Heart right ventricle (tissue), 16 donors: ENCODE measurements around the gene LAX1. TPM values are rescaled to one million over a fixed set of nuclear protein-coding genes. Genes with fewer than 3 reads are reported as not detected.

ENCODE experiments used
- ATAC-seq, 8 donors: fragments of 200-7000 bp; cut with Tn5 transposase; one replicate each; pipeline ENCODE4 v1.9.1; 2020; ENCODE audit warnings: mild to moderate bottlenecking in 8 of 8, moderate library complexity in 8 of 8, moderate number of reproducible peaks in 1 of 8
- DNase-seq, 2 donors: peaks; one replicate each; pipeline ENCODE4 v3.0.0-alpha.2; 2020
- H3K27ac ChIP-seq, 10 donors: fragments of 200-600 bp; sonication (generic) in 2 of 10; one replicate each; pipeline versions ENCODE4 v1.5.0 to v1.8.0; 2020 to 2022; ENCODE audit warnings: mild to moderate bottlenecking in 3 of 10
- H3K27me3 ChIP-seq, 7 donors: fragments of 200-600 bp; one replicate each; pipeline ENCODE4 v1.8.0; 2021 to 2022; ENCODE audit warnings: mild to moderate bottlenecking in 2 of 7
- H3K36me3 ChIP-seq, 9 donors: fragments of 200-600 bp; sonication (generic) in 1 of 9; one replicate each; pipeline versions ENCODE4 v1.5.0 to v1.8.0; 2020 to 2022; ENCODE audit warnings: mild to moderate bottlenecking in 2 of 9
- H3K4me1 ChIP-seq, 9 donors: fragments of 200-600 bp; sonication (generic) in 1 of 9; one replicate each; pipeline versions ENCODE4 v1.5.0 to v1.8.0; 2020 to 2022; ENCODE audit warnings: mild to moderate bottlenecking in 4 of 9
- H3K4me3 ChIP-seq, 10 donors: fragments of 200-600 bp; sonication (generic) in 2 of 10; one replicate each; pipeline versions ENCODE4 v1.5.0 to v1.8.0; 2020 to 2022; ENCODE audit warnings: mild to moderate bottlenecking in 7 of 10, moderate library complexity in 2 of 10
- H3K9me3 ChIP-seq, 11 donors: fragments of 200-600 bp in 10 of 11; sonication (generic) in 2 of 11; one replicate each; pipeline versions ENCODE4 v1.5.0 to v1.8.0; 2013 to 2022; ENCODE audit warnings: mild to moderate bottlenecking in 2 of 11, control low read depth in 1 of 11, moderate library complexity in 1 of 11
- CTCF ChIP-seq, 9 donors: fragments of 200-600 bp; sonication (generic) in 2 of 9; IDR thresholded peaks; one replicate each; pipeline versions ENCODE4 v1.5.0 to v1.8.0; 2021 to 2022; ENCODE audit warnings: antibody characterized with exemption in 9 of 9, mild to moderate bottlenecking in 5 of 9, moderate library complexity in 1 of 9
- WGBS, 2 donors: extraction: QIAGEN DNeasy Blood & Tissue Kit; methylation state at CpG; one replicate each; pipeline ENCODE4 v1.1.7; 2013; ENCODE audit warnings: inconsistent platforms in 1 of 2; 5-methylcytosine and 5-hydroxymethylcytosine counted together
- intact Hi-C, 10 donors: fragments of 100-400 bp; cut with DNase I; formaldehyde crosslinking; loops; one replicate each; pipeline versions ENCODE4 v1.11.1 to v1.14.2; 2022
- polyA plus RNA-seq, 2 donors: library from polyadenylated mRNA; stranded (reverse); fragments of 200-250 nt; gene quantifications; one replicate each; pipeline ENCODE4 v1.2.3, GENCODE V29; 2013
- total RNA-seq, 10 donors: library from RNA; stranded (reverse); fragmentation: NEBNext Ultra II Directional in 3 of 10; extraction: Animal tissue kit (Norgen Biotek cat#: 25700) in 3 of 10; gene quantifications; one replicate each; pipeline versions ENCODE4 v1.2.1 to v1.2.4, GENCODE V29; 2021 to 2023
- donor health status: Arrhythmogenic right ventricular cardiomyopathy.
- donor health status: ischemic (EF 13 %, LVEDD 7.1; RV severe dilation, severe dysfunction).
- donor health status: healthy with polysubstance abuse.
- donor health status: DM: no; HTN: yes; CAD: no.
- donor health status: DM: no; HTN: no; CAD: no.
- donor health status: ischemic (EF 25% LVEDD 6.9; RV normal size, moderate dysfunction).
- donor health status: ischemic (EF 25% LVEDD 5.7; RV mildly dilated, moderate dysfunction).
- donor health status: healthy.
- donor health status: DM: yes; HTN: yes; CAD: no.
- donor health status: Ischemic cardiomyopathy.
- donor health status: ischemic (EF 35%, LVEDD 5.7; RV mildly dilated, moderate dysfunction).
- donor health status: nonischemic (EF 11% LVEDD 7.7; RV severe dilation, severe dysfunction).
- donor health status: DM: yes; HTN: yes; CAD: no.
- donor health status: PGD.
- donor health status: ischemic (EF 29% LVEDD 5.4; RV normal size, mild dysfunction).
- donor health status: nonischemic (EF 23%, LVEDD 6.1; RV moderate dilation, normal function).

Gene LAX1
- total and polyA plus RNA-seq, 12 donors: 0.03 to 1.3 (median 0.17) TPM; not detected in 2

- H3K9me3 ChIP-seq: no peaks in the 10 kb centered on the region
- TF ChIP-seq CTCF (IDR thresholded peaks at IDR 0.05): no peak
- no peaks in the 10 kb centered on the region for H3K27me3 ChIP-seq
- ATAC-seq (no peak), DNase-seq (no peak)
- peaks cover 0 to 44% (median under 1%) of the 10 kb centered on the region in 9 donors for H3K36me3 ChIP-seq
- H3K27ac ChIP-seq: peak overlapping the region in 1 of 10 donors; percentile 5
- H3K4me3 ChIP-seq: peak overlapping the region in 1 of 10 donors; percentile 73
- intact Hi-C loops: loop anchor here in 4 of 10 donors (2.0 to 10.0 kb wide), 5 partner anchors 57 to 1827 kb away; partner anchors contain the start of gene ATP2B4 (in 2 of the 4)
- 55 to 62% methylated on average over 6 of the region's 6 CpGs for WGBS, 2 donors
- peaks cover 11 to 72% (median 64%) of the 10 kb centered on the region in 9 donors for H3K4me1 ChIP-seq
Measured at GRCh38 chr1:203797948-203798655, 33.1 kb downstream of the LAX1 start.

- H3K36me3 ChIP-seq: peaks cover 0 to 54% (median 7%) of the 10 kb centered on the region in 9 donors
- H3K27ac ChIP-seq: peak overlapping the region in 2 of 10 donors; percentile 6 to 17
- no peak overlapping the region for H3K4me3 ChIP-seq
- peaks cover 11 to 78% (median 64%) of the 10 kb centered on the region in 9 donors for H3K4me1 ChIP-seq
- H3K9me3 ChIP-seq: no peaks in the 10 kb centered on the region
- DNase-seq (no peak), ATAC-seq (no peak)
- no peak for TF ChIP-seq CTCF (IDR thresholded peaks at IDR 0.05)
- WGBS, 2 donors: 60 to 73% methylated on average over 4 of the region's 4 CpGs
- no peaks in the 10 kb centered on the region for H3K27me3 ChIP-seq
- intact Hi-C loops: loop anchor here in 4 of 10 donors (2.0 to 10.0 kb wide), 5 partner anchors 58 to 1826 kb away; partner anchors contain the start of gene ATP2B4 (in 2 of the 4)
Measured at GRCh38 chr1:203799157-203799556, 34.2 kb downstream of the LAX1 start.

- DNase-seq (no peak), ATAC-seq (no peak)
- no peak for TF ChIP-seq CTCF (IDR thresholded peaks at IDR 0.05)
- WGBS, 2 donors: 27 to 33% methylated on average over 1 of the region's 1 CpG
- Histone ChIP-seq H3K27me3 (no peaks in the 10 kb centered on the region), H3K4me3 (no peak overlapping the region), H3K27ac (peak overlapping the region in 2 of 10 donors; percentile 6 to 17), H3K36me3 (peaks cover 0 to 62% (median 7%) of the 10 kb centered on the region in 9 donors), H3K4me1 (peaks cover 11 to 78% (median 62%) of the 10 kb centered on the region in 9 donors), H3K9me3 (no peaks in the 10 kb centered on the region)
- intact Hi-C loops: loop anchor here in 4 of 10 donors (2.0 to 10.0 kb wide), 5 partner anchors 59 to 1825 kb away; partner anchors contain the start of gene ATP2B4 (in 2 of the 4)
Measured at GRCh38 chr1:203799971-203800370, 35.0 kb downstream of the LAX1 start.

GRCh38 chr1:203805689-203806088 is 40.7 kb downstream of the LAX1 start:
- H3K36me3 ChIP-seq: peaks cover 0 to 86% (median 7%) of the 10 kb centered on the region in 9 donors
- 96 to 99% methylated on average over 7 of the region's 7 CpGs for WGBS, 2 donors
- H3K27me3 ChIP-seq: no peaks in the 10 kb centered on the region
- ATAC-seq (no peak), DNase-seq (no peak)
- H3K4me1 ChIP-seq: peaks cover 0 to 45% (median 32%) of the 10 kb centered on the region in 9 donors
- TF ChIP-seq CTCF (IDR thresholded peaks at IDR 0.05): no peak
- no peaks in the 10 kb centered on the region for H3K9me3 ChIP-seq
- H3K27ac ChIP-seq: no peak overlapping the region
- intact Hi-C loops: no loop called here
- H3K4me3 ChIP-seq: no peak overlapping the region
